PC-9 (cell line): ENCODE results near the gene TTC7B. TPM values are rescaled to one million over a fixed set of nuclear protein-coding genes. Genes with fewer than 3 reads are reported as not detected.

ENCODE experiments used
- BruUV-seq: library from RNA; stranded (reverse); fragments of 400-500 nt; replicated peaks from 2 replicates; lab custom pipeline; 2021; lab: Mats Ljungman, UMichigan
- CTCF ChIA-PET: fragments of 300-600 bp; sonication (Branson Sonifier 250); formaldehyde crosslinking; loops from one replicate; lab custom pipeline; 2022; ENCODE audit warnings: antibody characterized with exemption; lab: Charles Lee
- POLR2A ChIA-PET: fragments of 300-600 bp; sonication (Branson Sonifier 250); formaldehyde crosslinking; loops from one replicate; lab custom pipeline; 2022; ENCODE audit warnings: antibody characterized with exemption; ENCODE audit not compliant: unreplicated experiment; lab: Charles Lee
- DNase-seq, 2 experiments: peaks; one replicate each; pipeline versions ENCODE4 v3.0.0 to v3.0.0-alpha.2; 2015 to 2022; ENCODE audit warnings: mixed read lengths in 1 of 2
- H2AFZ ChIP-seq: fragments of 200-600 bp; sonication (generic); 2 replicates; pipeline ENCODE4 v1.8.1; 2017; ENCODE audit warnings: antibody characterized with exemption
- H3F3A ChIP-seq: fragments of 200-600 bp; sonication (generic); 2 replicates; pipeline ENCODE4 v1.8.1; 2017; ENCODE audit warnings: antibody characterized with exemption, mild to moderate bottlenecking, low read depth; ENCODE audit not compliant: insufficient read depth
- H3K27ac ChIP-seq: fragments of 200-600 bp; sonication (generic); 2 replicates; pipeline ENCODE4 v1.6.1; 2016; ENCODE audit warnings: mixed run types
- H3K27me3 ChIP-seq: fragments of 200-600 bp; sonication (generic); 2 replicates; pipeline ENCODE4 v1.6.1; 2016; ENCODE audit warnings: low read depth, mixed run types; ENCODE audit not compliant: insufficient read depth
- H3K36me3 ChIP-seq: fragments of 200-600 bp; sonication (generic); 2 replicates; pipeline ENCODE4 v1.6.1; 2016; ENCODE audit warnings: low read depth, mixed run types
- H3K4me1 ChIP-seq: fragments of 200-600 bp; sonication (generic); replicated peaks from 2 replicates; pipeline ENCODE4 v1.6.1; 2016; ENCODE audit warnings: mixed run types; ENCODE audit not compliant: insufficient read depth
- H3K4me2 ChIP-seq: fragments of 200-600 bp; sonication (generic); 2 replicates; pipeline ENCODE4 v1.6.1; 2017; ENCODE audit warnings: mixed run types
- H3K4me3 ChIP-seq: fragments of 200-600 bp; sonication (generic); 2 replicates; pipeline ENCODE4 v1.6.1; 2016; ENCODE audit warnings: mixed run types
- H3K79me2 ChIP-seq: fragments of 200-600 bp; sonication (generic); 2 replicates; pipeline ENCODE4 v1.6.1; 2017; ENCODE audit warnings: low read depth, mixed run types
- H3K9me2 ChIP-seq: fragments of 200-600 bp; sonication (generic); 2 replicates; pipeline ENCODE4 v1.8.1; 2017; ENCODE audit warnings: mild to moderate bottlenecking; ENCODE audit not compliant: insufficient read depth
- H3K9me3 ChIP-seq: fragments of 200-600 bp; sonication (generic); 2 replicates; pipeline ENCODE4 v1.8.1; 2016; ENCODE audit warnings: low read depth; ENCODE audit not compliant: insufficient read depth
- H4K20me1 ChIP-seq: fragments of 200-600 bp; sonication (generic); 2 replicates; pipeline ENCODE4 v1.8.1; 2017; ENCODE audit not compliant: insufficient read depth
- EZH2 ChIP-seq: fragments of 200-600 bp; sonication (generic); IDR thresholded peaks from 2 replicates; pipeline ENCODE4 v1.8.0; 2017; ENCODE audit warnings: antibody characterized with exemption, low read depth
- intact Hi-C: fragments of 100-400 bp; cut with micrococcal nuclease; formaldehyde crosslinking; loops from one replicate; pipeline ENCODE4 v1.10.0; 2022; ENCODE audit not compliant: unreplicated experiment
- total RNA-seq: library from RNA; stranded (reverse); gene quantifications from 2 replicates; pipeline ENCODE4 v1.2.3, GENCODE V29; 2021
- TF ChIP-seq, protein P1 (sequence below): fragments of 200-600 bp; sonication (generic); conservative IDR thresholded peaks from 2 replicates; pipeline ENCODE4 v1.6.1; 2017; ENCODE audit warnings: mixed run types, antibody characterized with exemption, mild to moderate bottlenecking, moderate library complexity

TTC7B gene
- total RNA-seq, 1 experiment from 2014 or later: 6.8 TPM

DNA sequence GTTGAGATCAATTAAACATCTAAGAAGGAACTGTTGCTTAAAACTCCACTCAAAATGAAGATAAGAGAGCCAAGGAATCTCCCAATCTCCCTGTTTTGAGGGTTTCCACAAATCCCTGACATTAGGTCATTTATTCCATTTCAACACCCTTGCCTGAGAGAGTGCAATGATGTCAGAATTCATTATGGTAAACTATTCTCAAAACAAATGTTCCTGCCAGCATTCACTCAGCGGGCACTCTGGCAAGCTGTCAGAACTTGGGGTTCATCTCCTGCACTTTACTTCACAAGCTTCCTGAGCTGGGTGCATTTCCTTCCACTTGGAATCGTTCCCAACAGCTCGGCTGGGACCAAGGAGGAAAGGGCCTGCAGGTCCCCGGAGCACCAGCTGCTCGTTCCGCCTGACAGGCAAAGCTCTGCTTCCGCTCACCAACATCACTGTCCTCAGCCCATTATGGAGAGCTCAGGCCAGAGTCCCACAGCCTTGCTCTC, 117.8 kb downstream of the TTC7B start:
- Histone ChIP-seq H3K79me2 (no peaks in the 10 kb centered on the region), H3K4me1 (no peaks in the 10 kb centered on the region), H3K4me2 (no peak overlapping the region), H4K20me1 (no peaks in the 10 kb centered on the region), H3K36me3 (no peaks in the 10 kb centered on the region), H3K4me3 (no peak overlapping the region), H2AFZ (no peak overlapping the region), H3K27me3 (no peaks in the 10 kb centered on the region), H3K9me3 (no peaks in the 10 kb centered on the region), H3K9me2 (no peaks in the 10 kb centered on the region), H3K27ac (no peak overlapping the region), H3F3A (no peaks in the 10 kb centered on the region)
- no peak for DNase-seq
- no TSS peak for BruUV-seq
- no peak for TF ChIP-seq EZH2
- TF ChIP-seq, protein P1, sequence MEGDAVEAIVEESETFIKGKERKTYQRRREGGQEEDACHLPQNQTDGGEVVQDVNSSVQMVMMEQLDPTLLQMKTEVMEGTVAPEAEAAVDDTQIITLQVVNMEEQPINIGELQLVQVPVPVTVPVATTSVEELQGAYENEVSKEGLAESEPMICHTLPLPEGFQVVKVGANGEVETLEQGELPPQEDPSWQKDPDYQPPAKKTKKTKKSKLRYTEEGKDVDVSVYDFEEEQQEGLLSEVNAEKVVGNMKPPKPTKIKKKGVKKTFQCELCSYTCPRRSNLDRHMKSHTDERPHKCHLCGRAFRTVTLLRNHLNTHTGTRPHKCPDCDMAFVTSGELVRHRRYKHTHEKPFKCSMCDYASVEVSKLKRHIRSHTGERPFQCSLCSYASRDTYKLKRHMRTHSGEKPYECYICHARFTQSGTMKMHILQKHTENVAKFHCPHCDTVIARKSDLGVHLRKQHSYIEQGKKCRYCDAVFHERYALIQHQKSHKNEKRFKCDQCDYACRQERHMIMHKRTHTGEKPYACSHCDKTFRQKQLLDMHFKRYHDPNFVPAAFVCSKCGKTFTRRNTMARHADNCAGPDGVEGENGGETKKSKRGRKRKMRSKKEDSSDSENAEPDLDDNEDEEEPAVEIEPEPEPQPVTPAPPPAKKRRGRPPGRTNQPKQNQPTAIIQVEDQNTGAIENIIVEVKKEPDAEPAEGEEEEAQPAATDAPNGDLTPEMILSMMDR: no peak
- ChIA-PET POLR2A (no interaction called here), CTCF (no interaction called here)
- intact Hi-C loops: loop anchor here (10.0 kb wide), 2 partner anchors 94 to 184 kb away; no protein-coding TSS in a partner anchor

DNA sequence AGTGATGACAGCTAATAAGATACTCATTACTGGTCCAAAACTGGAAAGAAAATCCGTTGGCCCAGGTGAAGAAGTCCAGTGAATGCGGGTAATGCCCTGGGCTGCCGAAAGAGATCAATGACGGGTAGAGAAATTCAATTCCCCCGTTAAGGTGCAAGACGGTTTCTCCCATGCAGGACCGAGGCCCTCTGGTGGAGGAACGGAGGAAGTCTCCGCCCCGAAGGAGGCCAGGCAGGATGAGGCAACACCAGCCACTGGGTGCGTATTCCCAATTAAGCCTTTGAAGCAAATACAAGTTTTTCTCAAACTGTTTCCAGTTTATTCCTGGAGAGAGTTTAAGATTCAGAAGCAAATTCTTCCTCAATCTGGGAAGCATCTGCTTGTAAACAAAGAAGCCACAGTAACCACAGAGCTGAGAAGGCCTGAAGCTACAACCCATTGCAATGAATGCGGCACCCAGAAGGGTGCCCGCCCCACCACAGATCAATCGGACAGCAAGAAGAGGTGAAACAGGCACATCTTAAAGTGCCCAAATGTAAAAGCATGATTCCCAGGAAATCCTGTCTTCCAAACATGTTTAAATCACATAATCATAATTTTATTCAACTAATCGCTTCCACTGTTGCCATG, 118.5 kb downstream of the TTC7B start:
- H3K4me1 ChIP-seq: no peaks in the 10 kb centered on the region
- ChIA-PET CTCF (no interaction called here), POLR2A (no interaction called here)
- peak; percentile 38 to 53 for DNase-seq
- no peaks in the 10 kb centered on the region for H3K79me2 ChIP-seq
- no peaks in the 10 kb centered on the region for H3F3A ChIP-seq
- no peaks in the 10 kb centered on the region for H4K20me1 ChIP-seq
- H3K27ac ChIP-seq: no peak overlapping the region
- H3K9me2 ChIP-seq: no peaks in the 10 kb centered on the region
- H2AFZ ChIP-seq: no peak overlapping the region
- TF ChIP-seq EZH2: no peak
- TF ChIP-seq, protein P1: peak; percentile 86
- H3K36me3 ChIP-seq: no peaks in the 10 kb centered on the region
- intact Hi-C loops: loop anchor here (1.0 to 10.0 kb wide), 3 partner anchors 93 to 298 kb away; no protein-coding TSS in a partner anchor
- H3K27me3 ChIP-seq: no peaks in the 10 kb centered on the region
- peak overlapping the region; percentile 34 for H3K4me2 ChIP-seq
- no peaks in the 10 kb centered on the region for H3K9me3 ChIP-seq
- BruUV-seq: no TSS peak
- no peak overlapping the region for H3K4me3 ChIP-seq

DNA sequence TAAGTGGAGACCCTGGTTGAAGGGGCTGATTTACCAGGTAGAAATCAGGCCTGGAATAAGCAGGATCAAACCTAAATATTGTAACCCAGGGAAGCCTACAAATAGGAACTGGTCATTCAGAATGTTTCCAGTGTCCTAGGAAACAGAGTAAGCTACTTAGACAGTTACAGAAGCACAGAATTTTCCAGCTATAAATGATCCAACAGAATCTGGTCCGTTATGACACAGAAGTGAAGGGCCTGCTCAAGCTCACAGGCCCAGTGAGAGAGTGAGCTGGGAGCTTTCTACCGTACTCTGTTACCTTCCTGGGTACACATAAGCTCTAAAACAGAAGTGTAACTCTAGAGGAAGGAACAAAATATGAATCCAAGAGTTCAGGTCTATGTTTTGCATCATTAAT, 119.1 kb downstream of the TTC7B start:
- peak overlapping the region; percentile 34 for H3K4me2 ChIP-seq
- POLR2A ChIA-PET: interaction anchor here (0.6 kb wide), 1 partner anchor 299 kb away, joined by 3 read pairs; no protein-coding TSS in a partner anchor

More for the DNA sequence above, 119.1 kb downstream of the TTC7B start:
- no peak overlapping the region for H3K27ac ChIP-seq
- DNase-seq: no peak
- no peaks in the 10 kb centered on the region for H3K79me2 ChIP-seq
- no peak overlapping the region for H2AFZ ChIP-seq
- CTCF ChIA-PET: no interaction called here
- H3F3A ChIP-seq: no peaks in the 10 kb centered on the region
- no peaks in the 10 kb centered on the region for H3K4me1 ChIP-seq
- no peaks in the 10 kb centered on the region for H3K36me3 ChIP-seq
- H3K4me3 ChIP-seq: no peak overlapping the region
- no TSS peak for BruUV-seq
- TF ChIP-seq EZH2: no peak
- TF ChIP-seq, protein P1: no peak
- H3K9me2 ChIP-seq: no peaks in the 10 kb centered on the region
- no peaks in the 10 kb centered on the region for H3K9me3 ChIP-seq
- no peaks in the 10 kb centered on the region for H4K20me1 ChIP-seq
- H3K27me3 ChIP-seq: no peaks in the 10 kb centered on the region
- intact Hi-C loops: loop anchor here (1.0 to 10.0 kb wide), 3 partner anchors 92 to 298 kb away; no protein-coding TSS in a partner anchor
